Common myeloid progenitor, CD34-positive (primary cell): ENCODE results near the gene CARD19.
"Not testable (repeated sequence)": the region's sequence is repeated elsewhere in the genome, so short reads cannot be mapped to it uniquely, and the experiment has no call there.

Experiments
- CTCF ChIA-PET: fragments of 350-600 bp; sonication (Branson Sonifier 250); formaldehyde crosslinking; loops from one replicate; lab custom pipeline; 2021; ENCODE audit warnings: antibody characterized with exemption; lab: Charles Lee
- POLR2A ChIA-PET: fragments of 350-600 bp; sonication (Branson Sonifier 250); formaldehyde crosslinking; loops from one replicate; lab custom pipeline; 2021; ENCODE audit warnings: antibody characterized with exemption; lab: Charles Lee
- DNase-seq, 3 donors: peaks; one replicate each; pipeline versions ENCODE4 v3.0.0 to v3.0.0-alpha.2; 2013
- H3K27ac ChIP-seq, 2 experiments: 1 replicate in 1 of 2; 2 replicates in 1 of 2; pipeline ENCODE4 v1.7.0; 2013; ENCODE audit warnings: inconsistent platforms in 2 of 2, low read length in 2 of 2, mild to moderate bottlenecking in 2 of 2, low read depth in 1 of 2, moderate library complexity in 1 of 2; ENCODE audit not compliant: severe bottlenecking in 2 of 2, insufficient read depth in 1 of 2, poor library complexity in 1 of 2
- H3K27me3 ChIP-seq, 5 experiments: replicated peaks in 2 of 5; 1 replicate in 3 of 5; 2 replicates in 2 of 5; pipeline versions ENCODE4 v1.6.1 to v1.7.0; 2013; ENCODE audit warnings: low read length in 4 of 5, mild to moderate bottlenecking in 2 of 5, moderate library complexity in 2 of 5, inconsistent platforms in 1 of 5; ENCODE audit not compliant: insufficient read depth in 5 of 5, control insufficient read depth in 4 of 5
- H3K36me3 ChIP-seq, 4 experiments: 1 replicate in 2 of 4; 2 replicates in 2 of 4; pipeline versions ENCODE4 v1.6.1 to v1.7.0; 2013; ENCODE audit warnings: low read length in 3 of 4, control low read depth in 1 of 4, mild to moderate bottlenecking in 1 of 4; ENCODE audit not compliant: control insufficient read depth in 4 of 4, insufficient read depth in 4 of 4
- H3K4me1 ChIP-seq, 4 experiments: 1 replicate in 3 of 4; 2 replicates in 1 of 4; pipeline versions ENCODE4 v1.6.1 to v1.7.1; 2013; ENCODE audit warnings: low read length in 3 of 4, mild to moderate bottlenecking in 3 of 4, control low read depth in 1 of 4, inconsistent platforms in 1 of 4, moderate library complexity in 1 of 4; ENCODE audit not compliant: control insufficient read depth in 4 of 4, insufficient read depth in 4 of 4; ENCODE audit errors: control extremely low read depth in 1 of 4
- H3K4me3 ChIP-seq, 7 experiments: 1 replicate in 4 of 7; 2 replicates in 3 of 7; pipeline versions ENCODE4 v1.5.1 to v1.7.0; 2013; ENCODE audit warnings: mild to moderate bottlenecking in 7 of 7, low read length in 6 of 7, moderate library complexity in 6 of 7, inconsistent platforms in 2 of 7, low read depth in 2 of 7, control low read depth in 1 of 7; ENCODE audit not compliant: insufficient read depth in 4 of 7, control insufficient read depth in 1 of 7; ENCODE audit errors: extremely low read depth in 1 of 7
- H3K9me3 ChIP-seq, 5 experiments: 1 replicate in 4 of 5; 2 replicates in 1 of 5; pipeline versions ENCODE4 v1.6.1 to v1.7.1; 2013; ENCODE audit warnings: low read length in 4 of 5, mild to moderate bottlenecking in 2 of 5, inconsistent platforms in 1 of 5, low read depth in 1 of 5, moderate library complexity in 1 of 5; ENCODE audit not compliant: control insufficient read depth in 4 of 5, insufficient read depth in 2 of 5; ENCODE audit errors: control extremely low read depth in 1 of 5
- WGBS: methylation state at CpG from one replicate; pipeline ENCODE4 v1.1.5; 2013; ENCODE audit not compliant: insufficient coverage; 5-methylcytosine and 5-hydroxymethylcytosine counted together

The CARD19 gene

GRCh38 chr9:93114984-93115335 is 18.9 kb downstream of the CARD19 start:
- POLR2A ChIA-PET: interaction anchor here (0.6 kb wide), 1 partner anchor 1510 kb away, joined by 3 read pairs; no protein-coding TSS in a partner anchor
- CTCF ChIA-PET: interaction anchor here (1.3 to 2.4 kb wide), 3 partner anchors 9 to 11 kb away, joined by 3 to 9 read pairs (median 4); no protein-coding TSS in a partner anchor
- 79% methylated on average over 3 of the region's 5 CpGs for WGBS
- Histone ChIP-seq H3K27ac (no peak overlapping the region), H3K9me3 (no peaks in the 10 kb centered on the region), H3K27me3 (no peaks in the 10 kb centered on the region), H3K36me3 (peaks cover 0 to 44% (median 33%) of the 10 kb centered on the region in 4 experiments), H3K4me1 (peaks cover 0 to 70% (median 55%) of the 10 kb centered on the region in 4 experiments), H3K4me3 (no peak overlapping the region)
- no peak for DNase-seq

- ChIA-PET CTCF (interaction anchor here (0.7 to 7.6 kb wide), 5 partner anchors 8 to 44 kb away, joined by 3 to 76 read pairs (median 3); no protein-coding TSS in a partner anchor), POLR2A (interaction anchor here (1.4 kb wide), 1 partner anchor 16 kb away, joined by 3 read pairs; no protein-coding TSS in a partner anchor)
- 10% methylated on average over 2 of the region's 3 CpGs for WGBS
These were observed 19.6 kb downstream of the CARD19 start for GRCh38 chr9:93115486-93116071.

GRCh38 chr9:93116072-93116961 is 20.3 kb downstream of the CARD19 start:
- Histone ChIP-seq H3K36me3 (peaks cover 0 to 35% (median 20%) of the 10 kb centered on the region in 4 experiments), H3K4me3 (no peak overlapping the region), H3K9me3 (no peaks in the 10 kb centered on the region), H3K27ac (peak overlapping the region in 1 of 2 experiments; percentile 43), H3K4me1 (peaks cover 0 to 75% (median 67%) of the 10 kb centered on the region in 4 experiments), H3K27me3 (no peaks in the 10 kb centered on the region)
- POLR2A ChIA-PET: interaction anchor here (0.7 to 1.4 kb wide), 2 partner anchors 15 to 17 kb away, joined by 3 read pairs; no protein-coding TSS in a partner anchor
- DNase-seq: peak; percentile 57 to 81 (median 77)
- CTCF ChIA-PET: interaction anchor here (0.7 to 7.6 kb wide), 7 partner anchors 9 to 76 kb away, joined by 3 to 76 read pairs (median 3); no protein-coding TSS in a partner anchor
- 45% methylated on average over 13 of the region's 17 CpGs for WGBS

More at GRCh38 chr9:93115486-93116071, 19.6 kb downstream of the CARD19 start:
- Histone ChIP-seq H3K9me3 (no peaks in the 10 kb centered on the region), H3K4me1 (peaks cover 0 to 74% (median 61%) of the 10 kb centered on the region in 4 experiments), H3K4me3 (no peak overlapping the region), H3K27me3 (no peaks in the 10 kb centered on the region), H3K36me3 (peaks cover 0 to 39% (median 27%) of the 10 kb centered on the region in 4 experiments), H3K27ac (no peak overlapping the region)
- DNase-seq: peak in 2 of 3 donors; percentile 66 to 67

GRCh38 chr9:93117521-93117920 is 21.5 kb downstream of the CARD19 start:
- POLR2A ChIA-PET, H3K4me3 ChIP-seq, DNase-seq, H3K27ac ChIP-seq, H3K9me3 ChIP-seq, H3K27me3 ChIP-seq: not testable (repeated sequence)
- CTCF ChIA-PET: interaction anchor here (1.3 to 7.6 kb wide), 3 partner anchors 10 to 12 kb away, joined by 3 to 76 read pairs (median 5); no protein-coding TSS in a partner anchor
- WGBS: 94% methylated on average over 9 of the region's 9 CpGs
- H3K4me1 ChIP-seq: peaks cover 0 to 69% (median 63%) of the 10 kb centered on the region in 4 experiments
- peaks cover 0 to 30% (median 17%) of the 10 kb centered on the region in 4 experiments for H3K36me3 ChIP-seq

GRCh38 chr9:93117924-93118862 is 22.2 kb downstream of the CARD19 start:
- no peak overlapping the region for H3K4me3 ChIP-seq
- H3K9me3 ChIP-seq: no peaks in the 10 kb centered on the region
- H3K27ac ChIP-seq: no peak overlapping the region
- POLR2A ChIA-PET: interaction anchor here (1.4 kb wide), 1 partner anchor 9 kb away, joined by 4 read pairs; no protein-coding TSS in a partner anchor
- CTCF ChIA-PET: interaction anchor here (0.7 to 7.6 kb wide), 12 partner anchors 9 to 187 kb away, joined by 3 to 76 read pairs (median 4); partner anchors contain the start of gene NINJ1
- peaks cover 0 to 62% (median 57%) of the 10 kb centered on the region in 4 experiments for H3K4me1 ChIP-seq
- H3K36me3 ChIP-seq: peaks cover 0 to 24% (median 14%) of the 10 kb centered on the region in 4 experiments
- no peaks in the 10 kb centered on the region for H3K27me3 ChIP-seq
- no peak for DNase-seq
- over 99% methylated on average over 11 of the region's 12 CpGs for WGBS
